ENCODE data around the gene RHOF. TPM values are rescaled to one million over a fixed set of nuclear protein-coding genes. Genes with fewer than 3 reads are reported as not detected.

Gene RHOF
- total and polyA plus RNA-seq, 2 of the 8 experiments (the other 6 are each of a cell fraction or from before 2014, with no cell fraction given) = 23.8 to 31.9 TPM

- POLR2A ChIA-PET (ENCODE audit: partially characterized antibody) = interaction anchor here (0.6 kb wide), 1 partner anchor 34 kb away, joined by 3 read pairs; no protein-coding TSS in a partner anchor
- H2BK5ac ChIP-seq (ENCODE audit: low read depth, low read length) = no peak overlapping the region
- H3K9ac ChIP-seq (replicated peaks in 1 of 4; ENCODE audit: extremely low read depth in 1 of 4, low read depth in 3 of 4, low read length in 3 of 4) = no peak overlapping the region
- no peaks in the 10 kb centered on the region for H3K4me1 ChIP-seq (replicated peaks in 1 of 4; ENCODE audit: control insufficient read depth in 3 of 4, insufficient read depth in 4 of 4, low read length in 3 of 4)
- DNase-seq (ENCODE audit: low read depth in 1 of 2, low spot score in 2 of 2) (no peak), FAIRE-seq (no peak)
- no peak overlapping the region for H2BK12ac ChIP-seq (ENCODE audit: low read depth, low read length)
- TF ChIP-seq TAF7 (optimal IDR thresholded peaks at IDR 0.05; ENCODE audit: borderline replicate concordance, low read depth, low read length) (no peak), SP4 (IDR thresholded peaks at IDR 0.05; ENCODE audit: low read length) (no peak), TCF12 (IDR thresholded peaks at IDR 0.05; ENCODE audit: low read depth, low read length) (no peak), MAFK (IDR thresholded peaks at IDR 0.05; ENCODE audit: low read depth, low read length) (no peak), RNF2 (IDR thresholded peaks at IDR 0.05; ENCODE audit: borderline replicate concordance, low read depth, low read length, missing control alignments, poor library complexity, severe bottlenecking) (no peak), NANOG (IDR thresholded peaks at IDR 0.05; ENCODE audit: insufficient read depth, low read depth, low read length, poor library complexity, severe bottlenecking) (no peak), JUN (IDR thresholded peaks at IDR 0.05; ENCODE audit: low read depth, low read length) (no peak), CBX8 (IDR thresholded peaks at IDR 0.05; ENCODE audit: borderline replicate concordance, low read depth, low read length) (no peak)
- TF ChIP-seq, protein P1, sequence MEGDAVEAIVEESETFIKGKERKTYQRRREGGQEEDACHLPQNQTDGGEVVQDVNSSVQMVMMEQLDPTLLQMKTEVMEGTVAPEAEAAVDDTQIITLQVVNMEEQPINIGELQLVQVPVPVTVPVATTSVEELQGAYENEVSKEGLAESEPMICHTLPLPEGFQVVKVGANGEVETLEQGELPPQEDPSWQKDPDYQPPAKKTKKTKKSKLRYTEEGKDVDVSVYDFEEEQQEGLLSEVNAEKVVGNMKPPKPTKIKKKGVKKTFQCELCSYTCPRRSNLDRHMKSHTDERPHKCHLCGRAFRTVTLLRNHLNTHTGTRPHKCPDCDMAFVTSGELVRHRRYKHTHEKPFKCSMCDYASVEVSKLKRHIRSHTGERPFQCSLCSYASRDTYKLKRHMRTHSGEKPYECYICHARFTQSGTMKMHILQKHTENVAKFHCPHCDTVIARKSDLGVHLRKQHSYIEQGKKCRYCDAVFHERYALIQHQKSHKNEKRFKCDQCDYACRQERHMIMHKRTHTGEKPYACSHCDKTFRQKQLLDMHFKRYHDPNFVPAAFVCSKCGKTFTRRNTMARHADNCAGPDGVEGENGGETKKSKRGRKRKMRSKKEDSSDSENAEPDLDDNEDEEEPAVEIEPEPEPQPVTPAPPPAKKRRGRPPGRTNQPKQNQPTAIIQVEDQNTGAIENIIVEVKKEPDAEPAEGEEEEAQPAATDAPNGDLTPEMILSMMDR (IDR thresholded peaks at IDR 0.05; ENCODE audit: control extremely low read depth in 1 of 3, insufficient read depth in 1 of 3, low read depth in 1 of 3, low read length in 3 of 3) = no peak
- no peak overlapping the region for H4K91ac ChIP-seq (replicated peaks; ENCODE audit: insufficient read length, low read length)
- no peak overlapping the region for H3K4me2 ChIP-seq (ENCODE audit: insufficient read depth in 1 of 2, low read depth in 2 of 2, low read length in 2 of 2)
- WGBS, 2 experiments (ENCODE audit: extremely low coverage in 1 of 2, insufficient coverage in 1 of 2, insufficient read length in 1 of 2, insufficient replicate concordance in 2 of 2, low coverage in 1 of 2, low lambda C conversion rate in 2 of 2, missing lambda C conversion rate in 1 of 2) = 87% methylated on average over 9 of the region's 23 CpGs; no CpG with 5 or more reads in 1 of the 2 experiments
- no peak overlapping the region for H3K4ac ChIP-seq (replicated peaks; ENCODE audit: insufficient read length, low read depth, low read length)
- no peak overlapping the region for H4K8ac ChIP-seq (ENCODE audit: extremely low read depth, insufficient read depth, low read length)
- no peak overlapping the region for H3K23ac ChIP-seq (ENCODE audit: insufficient read length)
- no peak overlapping the region for H2BK15ac ChIP-seq (ENCODE audit: low read length)
- no peak overlapping the region for H2AK5ac ChIP-seq (ENCODE audit: low read depth, low read length)
- no peak overlapping the region for H3K56ac ChIP-seq (replicated peaks; ENCODE audit: insufficient read length, low read depth, low read length)
- no peak overlapping the region for H3K4me3 ChIP-seq (ENCODE audit: extremely low read depth in 1 of 4, insufficient read depth in 2 of 4, low read depth in 3 of 4, low read length in 4 of 4)
- H2BK120ac ChIP-seq (replicated peaks; ENCODE audit: low read depth, low read length) = no peak overlapping the region
- H3K14ac ChIP-seq (ENCODE audit: insufficient read length) = no peak overlapping the region
- H3K27me3 ChIP-seq (replicated peaks in 1 of 4; ENCODE audit: control insufficient read depth in 3 of 4, extremely low read depth in 1 of 4, insufficient read depth in 3 of 4, low read length in 3 of 4) = no peaks in the 10 kb centered on the region
- H3K9me3 ChIP-seq (ENCODE audit: insufficient read depth in 2 of 2, low read depth in 1 of 2, low read length in 1 of 2) = no peaks in the 10 kb centered on the region
- peaks cover 0 to 5% of the 10 kb centered on the region in 2 experiments for H4K20me1 ChIP-seq (replicated peaks in 1 of 2; ENCODE audit: control insufficient read depth in 1 of 2, insufficient read depth in 2 of 2, low read length in 2 of 2)
- no peak overlapping the region for H2AFZ ChIP-seq (ENCODE audit: low read length)
- no peak overlapping the region for H4K5ac ChIP-seq (ENCODE audit: insufficient read length, low read depth, low read length)
- no peaks in the 10 kb centered on the region for H3K23me2 ChIP-seq (ENCODE audit: low read depth, low read length)
- no peaks in the 10 kb centered on the region for H3K79me2 ChIP-seq (ENCODE audit: control insufficient read depth in 1 of 2, insufficient read depth in 2 of 2, low read length in 2 of 2)
- CTCF ChIA-PET (ENCODE audit: partially characterized antibody) = no interaction called here
- H3K27ac ChIP-seq (ENCODE audit: low read depth, low read length) = no peak overlapping the region
- H3K79me1 ChIP-seq (ENCODE audit: low read depth, low read length) = no peaks in the 10 kb centered on the region
- H3K18ac ChIP-seq (ENCODE audit: extremely low read depth, low read length) = no peak overlapping the region
- no peak overlapping the region for H2BK20ac ChIP-seq (ENCODE audit: low read length)
- peaks cover 3 to 39% (median 14%) of the 10 kb centered on the region in 4 experiments; a peak in 7 of 8 replicates for H3K36me3 ChIP-seq (ENCODE audit: control insufficient read depth in 2 of 4, insufficient read depth in 4 of 4, low read length in 3 of 4)
These were observed 36.6 kb upstream of the RHOF start for GRCh38 chr12:121830134-121830533.
